H1 (cell line): ENCODE results near the gene SCNN1B. TPM values are rescaled to one million over a fixed set of nuclear protein-coding genes. Genes with fewer than 3 reads are reported as not detected.

Source experiments
- CTCF ChIA-PET: fragments of 300-600 bp; sonication (Branson Sonifier 250); formaldehyde crosslinking; loops from one replicate; lab custom pipeline; 2021; ENCODE audit not compliant: partially characterized antibody; lab: Charles Lee
- POLR2A ChIA-PET: fragments of 300-600 bp; sonication (Branson Sonifier 250); formaldehyde crosslinking; loops from one replicate; lab custom pipeline; 2021; ENCODE audit warnings: inconsistent platforms; ENCODE audit not compliant: partially characterized antibody; lab: Charles Lee
- DNase-seq, 2 experiments: peaks; one replicate each; pipeline versions ENCODE4 v3.0.0 to v3.0.0-alpha.2; 2010 to 2022; ENCODE audit warnings: low spot score in 2 of 2, low read depth in 1 of 2, mixed read lengths in 1 of 2
- FAIRE-seq: peaks from 2 replicates; lab custom pipeline; 2011; peaks lifted over from hg19 to GRCh38; lab: Jason Lieb, UNC
- H2AFZ ChIP-seq: 2 replicates; pipeline ENCODE4 v1.8.1; 2012; ENCODE audit warnings: low read length, inconsistent platforms
- H2AK5ac ChIP-seq: 2 replicates; pipeline ENCODE4 v1.6.1; 2013; ENCODE audit warnings: low read depth, low read length
- H2BK120ac ChIP-seq: replicated peaks from 2 replicates; pipeline ENCODE3; 2013; ENCODE audit warnings: low read depth, low read length, inconsistent platforms
- H2BK12ac ChIP-seq: 2 replicates; pipeline ENCODE4 v1.6.1; 2013; ENCODE audit warnings: low read depth, low read length
- H2BK15ac ChIP-seq: 2 replicates; pipeline ENCODE4 v1.6.1; 2013; ENCODE audit warnings: low read length
- H2BK20ac ChIP-seq: 2 replicates; pipeline ENCODE4 v1.6.1; 2013; ENCODE audit warnings: low read length
- H2BK5ac ChIP-seq: 2 replicates; pipeline ENCODE4 v1.6.1; 2013; ENCODE audit warnings: low read depth, low read length
- H3K14ac ChIP-seq: 2 replicates; pipeline ENCODE4 v1.6.1; 2013; ENCODE audit warnings: inconsistent platforms; ENCODE audit not compliant: insufficient read length
- H3K18ac ChIP-seq: 2 replicates; pipeline ENCODE4 v1.6.1; 2013; ENCODE audit warnings: low read length; ENCODE audit errors: extremely low read depth
- H3K23ac ChIP-seq: 2 replicates; pipeline ENCODE4 v1.6.1; 2013; ENCODE audit warnings: inconsistent platforms; ENCODE audit not compliant: insufficient read length
- H3K23me2 ChIP-seq: 2 replicates; pipeline ENCODE4 v1.6.1; 2013; ENCODE audit warnings: low read depth, low read length
- H3K27ac ChIP-seq: 2 replicates; pipeline ENCODE4 v1.6.1; 2011; ENCODE audit warnings: low read depth, low read length, inconsistent platforms
- H3K27me3 ChIP-seq, 4 experiments: replicated peaks in 1 of 4; 1 replicate in 1 of 4; 2 replicates in 3 of 4; pipeline versions ENCODE4 v1.6.1 to v1.8.1; 2011 to 2013; ENCODE audit warnings: low read length in 3 of 4, mild to moderate bottlenecking in 3 of 4, inconsistent platforms in 2 of 4, mixed read lengths in 2 of 4, moderate library complexity in 1 of 4; ENCODE audit not compliant: control insufficient read depth in 3 of 4, insufficient read depth in 3 of 4; ENCODE audit errors: extremely low read depth in 1 of 4
- H3K36me3 ChIP-seq, 4 experiments: 2 replicates each; pipeline versions ENCODE4 v1.6.1 to v1.8.1; 2011 to 2013; ENCODE audit warnings: mild to moderate bottlenecking in 4 of 4, low read length in 3 of 4, moderate library complexity in 2 of 4, control low read depth in 1 of 4, inconsistent platforms in 1 of 4; ENCODE audit not compliant: insufficient read depth in 4 of 4, control insufficient read depth in 2 of 4
- H3K4ac ChIP-seq: replicated peaks from 2 replicates; pipeline ENCODE3; 2013; ENCODE audit warnings: low read length, low read depth, mixed read lengths, inconsistent platforms; ENCODE audit not compliant: insufficient read length
- H3K4me1 ChIP-seq, 4 experiments: replicated peaks in 1 of 4; 1 replicate in 1 of 4; 2 replicates in 3 of 4; pipeline versions ENCODE4 v1.6.1 to v1.8.1; 2011 to 2013; ENCODE audit warnings: low read length in 3 of 4, inconsistent platforms in 2 of 4, mixed read lengths in 1 of 4; ENCODE audit not compliant: insufficient read depth in 4 of 4, control insufficient read depth in 3 of 4
- H3K4me2 ChIP-seq, 2 experiments: 2 replicates each; pipeline versions ENCODE4 v1.6.1 to v1.8.1; 2011 to 2013; ENCODE audit warnings: low read depth in 2 of 2, low read length in 2 of 2, control low read depth in 1 of 2, inconsistent platforms in 1 of 2, mild to moderate bottlenecking in 1 of 2; ENCODE audit not compliant: insufficient read depth in 1 of 2
- H3K4me3 ChIP-seq, 4 experiments: fragments of 200-600, 300-600 bp in 1 of 4; sonication (generic), shearing (Covaris generic), sonication (Bioruptor Twin) in 1 of 4; 2 replicates each; pipeline versions ENCODE4 v1.5.1 to v1.8.1; 2011 to 2016; ENCODE audit warnings: low read length in 4 of 4, low read depth in 3 of 4, control low read depth in 2 of 4, inconsistent platforms in 2 of 4, mild to moderate bottlenecking in 2 of 4, mixed read lengths in 1 of 4, moderate library complexity in 1 of 4; ENCODE audit not compliant: insufficient read depth in 2 of 4; ENCODE audit errors: extremely low read depth in 1 of 4
- H3K56ac ChIP-seq: replicated peaks from 2 replicates; pipeline ENCODE3; 2013; ENCODE audit warnings: low read depth, mild to moderate bottlenecking, mixed read lengths, low read length, inconsistent platforms; ENCODE audit not compliant: insufficient read length
- H3K79me1 ChIP-seq: 2 replicates; pipeline ENCODE4 v1.6.1; 2013; ENCODE audit warnings: low read depth, low read length, control low read depth
- H3K79me2 ChIP-seq, 2 experiments: 2 replicates each; pipeline versions ENCODE4 v1.6.1 to v1.8.1; 2012 to 2013; ENCODE audit warnings: low read length in 2 of 2, mild to moderate bottlenecking in 2 of 2, inconsistent platforms in 1 of 2; ENCODE audit not compliant: insufficient read depth in 2 of 2, control insufficient read depth in 1 of 2
- H3K9ac ChIP-seq, 4 experiments: replicated peaks in 1 of 4; 1 replicate in 1 of 4; 2 replicates in 3 of 4; pipeline versions ENCODE4 v1.6.1 to v1.8.1; 2011 to 2013; ENCODE audit warnings: low read depth in 3 of 4, low read length in 3 of 4, control low read depth in 2 of 4, mild to moderate bottlenecking in 2 of 4, moderate library complexity in 2 of 4, inconsistent platforms in 1 of 4; ENCODE audit errors: extremely low read depth in 1 of 4
- H3K9me3 ChIP-seq, 2 experiments: 2 replicates each; pipeline versions ENCODE4 v1.6.1 to v1.8.1; 2012 to 2013; ENCODE audit warnings: mild to moderate bottlenecking in 2 of 2, moderate library complexity in 2 of 2, control low read depth in 1 of 2, inconsistent platforms in 1 of 2, low read depth in 1 of 2, low read length in 1 of 2, mixed read lengths in 1 of 2; ENCODE audit not compliant: insufficient read depth in 2 of 2
- H4K20me1 ChIP-seq, 2 experiments: replicated peaks in 1 of 2; 2 replicates each; pipeline versions ENCODE3 to v1.8.1; 2011 to 2013; ENCODE audit warnings: inconsistent platforms in 2 of 2, low read length in 2 of 2, mild to moderate bottlenecking in 1 of 2; ENCODE audit not compliant: insufficient read depth in 2 of 2, control insufficient read depth in 1 of 2
- H4K5ac ChIP-seq: 2 replicates; pipeline ENCODE4 v1.6.1; 2013; ENCODE audit warnings: low read length, low read depth, mixed read lengths, inconsistent platforms; ENCODE audit not compliant: insufficient read length
- H4K8ac ChIP-seq: 2 replicates; pipeline ENCODE4 v1.8.0; 2013; ENCODE audit warnings: mild to moderate bottlenecking, moderate library complexity, low read length, inconsistent platforms; ENCODE audit not compliant: insufficient read depth; ENCODE audit errors: extremely low read depth
- H4K91ac ChIP-seq: replicated peaks from 2 replicates; pipeline ENCODE3; 2013; ENCODE audit warnings: low read length, mixed read lengths, inconsistent platforms; ENCODE audit not compliant: insufficient read length
- BACH1 ChIP-seq: IDR thresholded peaks from 2 replicates; pipeline ENCODE4 v1.6.1; 2012; ENCODE audit warnings: low read length, improper control_type of control experiment
- BRCA1 ChIP-seq: IDR thresholded peaks from 2 replicates; pipeline ENCODE4 v1.6.1; 2012; ENCODE audit warnings: low read depth, low read length, improper control_type of control experiment
- CBX5 ChIP-seq: fragments of 300-800, 300-1000 bp; sonication (generic); IDR thresholded peaks from 2 replicates; pipeline ENCODE4 v1.7.1; 2016; ENCODE audit warnings: antibody characterized with exemption, low read length, low read depth
- EP300 ChIP-seq, 2 experiments: IDR thresholded peaks; 1 replicate in 1 of 2; 2 replicates in 1 of 2; pipeline ENCODE4 v1.6.1; 2011 to 2012; ENCODE audit warnings: low read depth in 2 of 2, low read length in 2 of 2, mild to moderate bottlenecking in 2 of 2, borderline replicate concordance in 1 of 2, inconsistent platforms in 1 of 2, moderate library complexity in 1 of 2
- JUN ChIP-seq: IDR thresholded peaks from 2 replicates; pipeline ENCODE4 v1.6.1; 2011; ENCODE audit warnings: low read depth, mild to moderate bottlenecking, improper control_type of control experiment, low read length
- POLR2AphosphoS5 ChIP-seq: IDR thresholded peaks from 2 replicates; pipeline ENCODE4 v1.6.1; 2011; ENCODE audit warnings: low read depth, low read length
- RNF2 ChIP-seq: fragments of 200-900, 300-1000 bp; sonication (generic); IDR thresholded peaks from 2 replicates; pipeline ENCODE4 v1.7.1; 2016; ENCODE audit warnings: borderline replicate concordance, low read depth, mild to moderate bottlenecking, antibody characterized with exemption, low read length; ENCODE audit not compliant: poor library complexity, severe bottlenecking; ENCODE audit errors: missing control alignments
- SIRT6 ChIP-seq: IDR thresholded peaks from one replicate; pipeline ENCODE4 v1.7.1; 2012; ENCODE audit warnings: low read length, inconsistent platforms
- SP4 ChIP-seq: IDR thresholded peaks from 2 replicates; pipeline ENCODE4 v1.6.1; 2012; ENCODE audit warnings: low read length, inconsistent platforms
- TAF1 ChIP-seq: IDR thresholded peaks from 2 replicates; pipeline ENCODE4 v1.6.1; 2011; ENCODE audit warnings: mild to moderate bottlenecking, low read depth, low read length
- TBP ChIP-seq: IDR thresholded peaks from 2 replicates; pipeline ENCODE4 v1.6.1; 2011; ENCODE audit warnings: low read depth, low read length, improper control_type of control experiment
- WGBS, 2 experiments: shearing (Covaris generic) in 1 of 2; methylation state at CpG; one replicate each; pipeline versions ENCODE4 v1.1.6 to v1.1.7; 2013 to 2015; ENCODE audit warnings: low lambda C conversion rate in 2 of 2, mixed read lengths in 2 of 2, inconsistent platforms in 1 of 2, low coverage in 1 of 2, missing lambda C conversion rate in 1 of 2; ENCODE audit not compliant: insufficient replicate concordance in 2 of 2, insufficient coverage in 1 of 2, insufficient read length in 1 of 2; ENCODE audit errors: extremely low coverage in 1 of 2, missing lambda C conversion rate in 1 of 2; 5-methylcytosine and 5-hydroxymethylcytosine counted together
- polyA plus RNA-seq, 7 experiments: library from polyadenylated mRNA; depleted of rRNA in 3 of 7; stranded (reverse) in 5 of 7; unstranded in 2 of 7; fragments of >200 nt in 5 of 7; fragments of 200-250 nt in 2 of 7; gene quantifications; 1 replicate in 5 of 7; 2 replicates in 1 of 7; 4 replicates in 1 of 7; pipeline versions ENCODE4 v1.2.1 to v1.2.3, GENCODE V29; 2011 to 2013; ENCODE audit warnings: missing spikeins in 2 of 7, mixed read lengths in 2 of 7
- total RNA-seq: library from RNA; stranded (reverse); fragmentation: NEBNext Ultra II Directional; extraction: Animal tissue kit (Norgen Biotek cat#: 25700); gene quantifications from 2 replicates; pipeline ENCODE4 v1.2.1, GENCODE V29; 2021
- TF ChIP-seq, protein P1 (sequence below): IDR thresholded peaks from 2 replicates; pipeline ENCODE4 v1.6.1; 2011; ENCODE audit warnings: low read length, improper control_type of control experiment
- TF ChIP-seq, protein P2 (sequence below): IDR thresholded peaks from 2 replicates; pipeline ENCODE4 v1.6.1; 2011; ENCODE audit warnings: low read depth, mild to moderate bottlenecking, low read length; ENCODE audit not compliant: insufficient read depth

The SCNN1B gene
- total and polyA plus RNA-seq, 2 of the 8 experiments (the other 6 are each of a cell fraction or from before 2014, with no cell fraction given), result 0.20 to 0.95 TPM

DNA sequence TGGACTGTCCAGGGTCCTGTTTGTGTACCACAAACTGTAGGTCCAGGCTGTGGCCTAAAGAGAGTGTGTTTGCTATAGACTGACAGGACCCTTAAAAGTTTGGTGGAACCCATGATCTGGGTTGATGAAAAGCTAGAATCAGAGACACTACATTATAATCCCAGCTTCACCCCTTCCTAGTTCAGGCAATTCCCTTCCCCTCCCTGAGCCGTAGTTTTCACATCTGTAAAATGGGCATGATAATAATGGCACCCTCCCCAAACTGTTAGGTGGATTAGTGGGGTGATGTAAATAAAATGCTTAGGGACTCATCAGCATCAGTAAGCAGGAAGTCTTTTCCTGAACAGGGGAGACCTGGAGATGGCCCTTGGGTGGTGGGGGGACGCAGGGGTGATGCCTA is 2.5 kb downstream of the SCNN1B start:
- no peaks in the 10 kb centered on the region for H3K79me2 ChIP-seq
- peaks cover 12% of the 10 kb centered on the region for H3K23me2 ChIP-seq
- H3K23ac ChIP-seq, result no peak overlapping the region
- no peak overlapping the region for H3K56ac ChIP-seq
- H4K20me1 ChIP-seq, result no peaks in the 10 kb centered on the region
- POLR2A ChIA-PET, result interaction anchor here (0.8 to 1.3 kb wide), 2 partner anchors 10 to 16 kb away, joined by 3 read pairs; no protein-coding TSS in a partner anchor
- peaks cover 14 to 22% (median 21%) of the 10 kb centered on the region in 4 experiments for H3K27me3 ChIP-seq
- peaks cover 0 to 11% (median 1%) of the 10 kb centered on the region in 4 experiments; a peak in 4 of 7 replicates for H3K4me1 ChIP-seq
- no peak overlapping the region for H4K5ac ChIP-seq
- no peak overlapping the region for H2AK5ac ChIP-seq
- H3K9ac ChIP-seq, result no peak overlapping the region
- no peak overlapping the region for H4K91ac ChIP-seq
- no peak overlapping the region for H3K14ac ChIP-seq
- no peaks in the 10 kb centered on the region for H3K36me3 ChIP-seq
- no peak overlapping the region for H2BK15ac ChIP-seq
- CTCF ChIA-PET, result interaction anchor here (0.8 to 6.0 kb wide), 4 partner anchors 9 to 130 kb away, joined by 3 to 47 read pairs (median 6); partner anchors contain the start of gene SCNN1G
- H3K18ac ChIP-seq, result no peak overlapping the region
- H2BK120ac ChIP-seq, result no peak overlapping the region
- H3K9me3 ChIP-seq, result no peaks in the 10 kb centered on the region
- H3K79me1 ChIP-seq, result no peaks in the 10 kb centered on the region
- H2BK5ac ChIP-seq, result no peak overlapping the region
- no peak overlapping the region for H3K4ac ChIP-seq
- DNase-seq, result no peak
- no peak overlapping the region for H3K4me3 ChIP-seq
- 79% methylated on average over 2 of the region's 2 CpGs; no CpG with 5 or more reads in 1 of the 2 experiments for WGBS, 2 experiments
- no peak overlapping the region for H4K8ac ChIP-seq
- H2BK20ac ChIP-seq, result no peak overlapping the region
- no peak for FAIRE-seq
- no peak overlapping the region for H3K27ac ChIP-seq
- H2BK12ac ChIP-seq, result no peak overlapping the region
- H3K4me2 ChIP-seq, result no peak overlapping the region
- no peak overlapping the region for H2AFZ ChIP-seq
- TF ChIP-seq BRCA1 (no peak), TBP (no peak), SIRT6 (no peak), SP4 (no peak), JUN (no peak), TAF1 (no peak), RNF2 (no peak), POLR2AphosphoS5 (no peak), CBX5 (no peak), BACH1 (no peak), EP300 (IDR thresholded peaks at IDR 0.05; ENCODE audit: borderline replicate concordance in 1 of 2, low read depth in 2 of 2, low read length in 2 of 2) (no peak)
- TF ChIP-seq, protein P1, sequence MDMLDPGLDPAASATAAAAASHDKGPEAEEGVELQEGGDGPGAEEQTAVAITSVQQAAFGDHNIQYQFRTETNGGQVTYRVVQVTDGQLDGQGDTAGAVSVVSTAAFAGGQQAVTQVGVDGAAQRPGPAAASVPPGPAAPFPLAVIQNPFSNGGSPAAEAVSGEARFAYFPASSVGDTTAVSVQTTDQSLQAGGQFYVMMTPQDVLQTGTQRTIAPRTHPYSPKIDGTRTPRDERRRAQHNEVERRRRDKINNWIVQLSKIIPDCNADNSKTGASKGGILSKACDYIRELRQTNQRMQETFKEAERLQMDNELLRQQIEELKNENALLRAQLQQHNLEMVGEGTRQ, result no peak
- TF ChIP-seq, protein P2, sequence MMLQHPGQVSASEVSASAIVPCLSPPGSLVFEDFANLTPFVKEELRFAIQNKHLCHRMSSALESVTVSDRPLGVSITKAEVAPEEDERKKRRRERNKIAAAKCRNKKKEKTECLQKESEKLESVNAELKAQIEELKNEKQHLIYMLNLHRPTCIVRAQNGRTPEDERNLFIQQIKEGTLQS, result no peak
